Activated CD4-positive, CD25-positive, alpha-beta regulatory T cell treated with anti-CD3 and anti-CD28 coated beads, Interleukin-2, amount 50 U/mL, for 16 hours (primary cell): ENCODE results near the gene NAP1L1.
"Not testable (repeated sequence)": the region's sequence is repeated elsewhere in the genome, so short reads cannot be mapped to it uniquely, and the experiment has no call there.

Experiments used
- DNase-seq: peaks from one replicate; pipeline ENCODE4 v3.0.0-alpha.2; 2020; ENCODE audit warnings: low read depth, low spot score

NAP1L1 gene

DNA sequence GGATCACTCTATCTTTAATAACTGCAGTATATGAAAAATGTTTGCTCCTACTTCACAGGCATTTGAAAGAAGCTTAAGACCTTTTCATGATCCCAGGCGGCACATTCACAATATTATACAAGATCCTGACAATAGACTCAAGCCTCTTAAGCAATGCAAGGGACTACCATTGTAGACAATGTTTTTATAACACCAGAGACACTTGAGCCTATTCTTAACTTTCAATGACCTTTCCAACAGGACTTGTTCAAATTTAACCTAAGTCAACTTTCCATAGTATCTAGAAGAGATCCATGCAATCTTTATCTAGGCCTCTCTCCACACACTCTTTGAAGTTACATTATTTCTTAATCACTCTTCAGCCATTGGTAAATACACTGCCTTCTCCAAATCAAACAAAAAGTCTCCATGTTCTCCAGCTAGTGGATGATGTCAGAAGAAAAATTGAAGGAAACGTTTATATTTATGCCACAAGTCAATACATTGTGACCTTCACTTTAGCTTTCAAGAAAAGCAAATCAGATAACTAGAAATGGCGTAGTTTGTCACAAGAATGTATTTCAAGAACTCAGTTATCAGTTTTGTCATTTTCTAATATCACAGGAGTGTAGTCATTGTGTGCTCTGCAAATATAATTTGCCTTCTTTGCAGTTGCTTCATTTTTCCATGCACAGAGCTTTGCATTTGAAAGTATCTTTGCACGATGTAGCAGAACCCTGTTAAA is 94.1 kb downstream of the NAP1L1 start:
- no peak for DNase-seq

DNA sequence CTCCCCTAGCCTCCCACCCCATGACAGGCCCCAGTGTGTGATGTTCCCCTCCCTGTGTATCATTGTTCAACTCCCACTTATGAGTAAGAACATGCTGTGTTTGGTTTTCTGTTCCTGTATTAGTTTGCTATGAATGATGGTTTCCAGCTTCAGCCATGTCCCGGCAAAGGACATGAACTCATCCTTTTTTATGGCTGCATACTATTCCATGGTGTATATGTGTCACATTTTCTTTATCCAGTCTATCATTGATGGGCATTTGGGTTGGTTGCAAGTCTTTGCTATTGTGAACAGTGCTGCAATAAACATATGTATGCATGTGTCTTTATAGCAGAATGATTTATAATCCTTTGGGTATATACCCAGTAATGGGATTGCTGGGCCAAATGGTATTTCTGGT is 96.8 kb downstream of the NAP1L1 start:
- not testable (repeated sequence) for DNase-seq
